Activated T-helper 17 cell treated with anti-CD3 and anti-CD28 coated beads, Interleukin-2, amount 50 U/mL, for 72 hours (primary cell): ENCODE measurements around the gene METTL26. TPM values are rescaled to one million over a fixed set of nuclear protein-coding genes. Genes with fewer than 3 reads are reported as not detected.

Experiments
- ATAC-seq: fragments of 150-1000 bp; cut with Tn5 transposase; replicated peaks from 2 replicates; pipeline ENCODE4 v1.10.0; 2021; ENCODE audit warnings: mild to moderate bottlenecking, moderate library complexity
- H3K27ac Mint-ChIP-seq: one replicate; pipeline ENCODE4 v1.8.0; 2022; ENCODE audit warnings: mixed read lengths
- H3K27me3 Mint-ChIP-seq: one replicate; pipeline ENCODE4 v1.8.0; 2022; ENCODE audit warnings: mixed read lengths
- H3K36me3 Mint-ChIP-seq: one replicate; pipeline ENCODE4 v1.8.0; 2022; ENCODE audit warnings: low read depth, mild to moderate bottlenecking, mixed read lengths
- H3K4me1 Mint-ChIP-seq: one replicate; pipeline ENCODE4 v1.8.0; 2022; ENCODE audit warnings: mixed read lengths
- H3K4me3 Mint-ChIP-seq: one replicate; pipeline ENCODE4 v1.8.0; 2022; ENCODE audit warnings: mild to moderate bottlenecking, mixed read lengths
- H3K9me3 Mint-ChIP-seq: one replicate; pipeline ENCODE4 v1.8.0; 2022; ENCODE audit warnings: mixed read lengths
- total RNA-seq, 2 donors: library from RNA; stranded (reverse); gene quantifications; one replicate each; pipeline ENCODE4 v1.2.3, GENCODE V29; 2022

METTL26 gene
- total RNA-seq, 2 donors from 2014 or later, result 87.4 to 115 TPM

GRCh38 chr16:654034-654433 lies 17.9 kb upstream of the METTL26 start:
- no peaks in the 10 kb centered on the region for H3K4me1 Mint-ChIP-seq
- no peaks in the 10 kb centered on the region for H3K9me3 Mint-ChIP-seq
- H3K36me3 Mint-ChIP-seq, result no peaks in the 10 kb centered on the region
- no peak overlapping the region for H3K27ac Mint-ChIP-seq
- H3K4me3 Mint-ChIP-seq, result no peak overlapping the region
- no peaks in the 10 kb centered on the region for H3K27me3 Mint-ChIP-seq
- no peak for ATAC-seq

- ATAC-seq, result no peak
- Mint-ChIP-seq H3K4me1 (no peaks in the 10 kb centered on the region), H3K27ac (no peak overlapping the region), H3K4me3 (no peak overlapping the region), H3K9me3 (no peaks in the 10 kb centered on the region), H3K27me3 (no peaks in the 10 kb centered on the region), H3K36me3 (no peaks in the 10 kb centered on the region)
Observed at GRCh38 chr16:652454-653305, 16.6 kb upstream of the METTL26 start.

GRCh38 chr16:651844-652243 lies 15.7 kb upstream of the METTL26 start:
- ATAC-seq, result no peak
- H3K36me3 Mint-ChIP-seq, result no peaks in the 10 kb centered on the region
- H3K4me1 Mint-ChIP-seq, result no peaks in the 10 kb centered on the region

GRCh38 chr16:649631-650030 lies 13.5 kb upstream of the METTL26 start:
- ATAC-seq, result peak; percentile 27
- Mint-ChIP-seq H3K36me3 (no peaks in the 10 kb centered on the region), H3K4me3 (peak overlapping the region; percentile 62), H3K4me1 (peaks cover under 1% of the 10 kb centered on the region), H3K27me3 (no peaks in the 10 kb centered on the region), H3K27ac (no peak overlapping the region), H3K9me3 (no peaks in the 10 kb centered on the region)

More at GRCh38 chr16:651844-652243, 15.7 kb upstream of the METTL26 start:
- Mint-ChIP-seq H3K27ac (no peak overlapping the region), H3K9me3 (no peaks in the 10 kb centered on the region), H3K27me3 (no peaks in the 10 kb centered on the region), H3K4me3 (no peak overlapping the region)

GRCh38 chr16:648781-649589 lies 12.9 kb upstream of the METTL26 start, which contains the start of gene WDR90:
Gene WDR90 (plus strand): TSS chr16:649365. CDS start chr16:649417, 52 bp downstream.
- H3K4me1 Mint-ChIP-seq, result peaks cover 7% of the 10 kb centered on the region
- peak within 1 kb of the TSS; percentile 46 for H3K27ac Mint-ChIP-seq
- H3K9me3 Mint-ChIP-seq, result no peaks in the 10 kb centered on the region
- H3K27me3 Mint-ChIP-seq, result no peaks in the 10 kb centered on the region
- H3K4me3 Mint-ChIP-seq, result peak within 1 kb of the TSS; percentile 73
- peak; percentile 97 for ATAC-seq
- H3K36me3 Mint-ChIP-seq, result peaks cover 6% of the 10 kb centered on the region

- Mint-ChIP-seq H3K4me1 (peaks cover 8% of the 10 kb centered on the region), H3K9me3 (no peaks in the 10 kb centered on the region), H3K27ac (peak overlapping the region; percentile 46), H3K36me3 (peaks cover 11% of the 10 kb centered on the region), H3K4me3 (peak overlapping the region; percentile 73), H3K27me3 (no peaks in the 10 kb centered on the region)
- peak; percentile 22 for ATAC-seq
Observed at GRCh38 chr16:648071-648780, 12.1 kb upstream of the METTL26 start.

- H3K27me3 Mint-ChIP-seq, result no peaks in the 10 kb centered on the region
- peaks cover 8% of the 10 kb centered on the region for H3K4me1 Mint-ChIP-seq
- no peak overlapping the region for H3K27ac Mint-ChIP-seq
- H3K4me3 Mint-ChIP-seq, result peak overlapping the region; percentile 73
- H3K36me3 Mint-ChIP-seq, result peaks cover 11% of the 10 kb centered on the region
- H3K9me3 Mint-ChIP-seq, result no peaks in the 10 kb centered on the region
- ATAC-seq, result no peak
Observed at GRCh38 chr16:647173-647902, 11.2 kb upstream of the METTL26 start.

GRCh38 chr16:646679-647172 lies 10.6 kb upstream of the METTL26 start:
- H3K9me3 Mint-ChIP-seq, result no peaks in the 10 kb centered on the region
- ATAC-seq, result no peak
- peaks cover 8% of the 10 kb centered on the region for H3K4me1 Mint-ChIP-seq
- H3K36me3 Mint-ChIP-seq, result peaks cover 11% of the 10 kb centered on the region
- H3K4me3 Mint-ChIP-seq, result no peak overlapping the region
- H3K27me3 Mint-ChIP-seq, result no peaks in the 10 kb centered on the region
- H3K27ac Mint-ChIP-seq, result no peak overlapping the region

- H3K27me3 Mint-ChIP-seq, result no peaks in the 10 kb centered on the region
Observed at GRCh38 chr16:645852-646678, 10.0 kb upstream of the METTL26 start.

GRCh38 chr16:644556-644955 lies 8.5 kb upstream of the METTL26 start:
- H3K27ac Mint-ChIP-seq, result no peak overlapping the region
- no peak for ATAC-seq
- H3K4me1 Mint-ChIP-seq, result peaks cover 8% of the 10 kb centered on the region
- peaks cover 11% of the 10 kb centered on the region for H3K36me3 Mint-ChIP-seq
- peak overlapping the region; percentile 72 for H3K4me3 Mint-ChIP-seq
- no peaks in the 10 kb centered on the region for H3K9me3 Mint-ChIP-seq
- H3K27me3 Mint-ChIP-seq, result no peaks in the 10 kb centered on the region

More at GRCh38 chr16:645852-646678, 10.0 kb upstream of the METTL26 start:
- no peak overlapping the region for H3K4me3 Mint-ChIP-seq
- no peak overlapping the region for H3K27ac Mint-ChIP-seq
- peaks cover 8% of the 10 kb centered on the region for H3K4me1 Mint-ChIP-seq
- no peak for ATAC-seq
- no peaks in the 10 kb centered on the region for H3K9me3 Mint-ChIP-seq
- H3K36me3 Mint-ChIP-seq, result peaks cover 11% of the 10 kb centered on the region

- no peak overlapping the region for H3K27ac Mint-ChIP-seq
- peaks cover 11% of the 10 kb centered on the region for H3K36me3 Mint-ChIP-seq
- peak overlapping the region; percentile 72 for H3K4me3 Mint-ChIP-seq
- no peaks in the 10 kb centered on the region for H3K27me3 Mint-ChIP-seq
- H3K9me3 Mint-ChIP-seq, result no peaks in the 10 kb centered on the region
- ATAC-seq, result no peak
- peaks cover 8% of the 10 kb centered on the region for H3K4me1 Mint-ChIP-seq
Observed at GRCh38 chr16:643050-643368, 6.9 kb upstream of the METTL26 start.

GRCh38 chr16:642189-643049 lies 6.3 kb upstream of the METTL26 start:
- Mint-ChIP-seq H3K36me3 (peaks cover 11% of the 10 kb centered on the region), H3K9me3 (no peaks in the 10 kb centered on the region), H3K4me1 (peaks cover 8% of the 10 kb centered on the region), H3K27me3 (no peaks in the 10 kb centered on the region), H3K27ac (no peak overlapping the region), H3K4me3 (peak overlapping the region; percentile 72)
- peak; percentile 59 for ATAC-seq
